Panc1 (cell line): Measurements from ENCODE around the gene STK4.

Experiments used
- POLR2AphosphoS5 ChIP-seq: IDR thresholded peaks from 2 replicates; pipeline ENCODE4 v1.6.1; 2012; ENCODE audit warnings: mild to moderate bottlenecking, low read depth, low read length, moderate library complexity
- TF ChIP-seq, protein P1 (sequence below): fragments of 450-650 bp; IDR thresholded peaks from 2 replicates; pipeline ENCODE4 v1.5.1; 2017; ENCODE audit warnings: mild to moderate bottlenecking

DNA sequence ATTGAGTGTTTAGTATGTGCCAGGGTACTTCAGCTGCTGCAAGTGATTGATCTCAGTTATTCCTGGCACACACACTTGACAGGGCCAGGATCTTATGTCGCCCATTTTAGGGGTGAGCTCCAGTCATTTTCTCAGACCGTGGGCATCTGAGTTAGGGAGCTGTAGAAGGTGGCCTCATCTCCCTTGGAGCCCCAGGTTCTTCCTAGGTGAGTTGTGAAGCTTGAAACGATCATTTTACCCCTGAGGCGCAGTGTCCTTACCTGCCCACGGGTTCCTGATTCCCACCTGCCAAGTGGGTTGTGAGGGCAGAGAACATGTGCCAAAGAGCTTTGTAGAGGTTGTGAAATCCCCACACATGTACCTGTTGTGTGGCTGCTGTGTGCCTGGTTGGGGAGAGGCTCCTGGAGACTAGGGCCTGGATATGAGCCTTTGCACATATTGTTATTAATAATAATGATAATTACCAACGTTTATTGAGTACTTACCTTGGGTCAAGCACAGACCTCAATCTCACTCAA lies 135.1 kb downstream of the STK4 start:
- TF ChIP-seq, protein P1, sequence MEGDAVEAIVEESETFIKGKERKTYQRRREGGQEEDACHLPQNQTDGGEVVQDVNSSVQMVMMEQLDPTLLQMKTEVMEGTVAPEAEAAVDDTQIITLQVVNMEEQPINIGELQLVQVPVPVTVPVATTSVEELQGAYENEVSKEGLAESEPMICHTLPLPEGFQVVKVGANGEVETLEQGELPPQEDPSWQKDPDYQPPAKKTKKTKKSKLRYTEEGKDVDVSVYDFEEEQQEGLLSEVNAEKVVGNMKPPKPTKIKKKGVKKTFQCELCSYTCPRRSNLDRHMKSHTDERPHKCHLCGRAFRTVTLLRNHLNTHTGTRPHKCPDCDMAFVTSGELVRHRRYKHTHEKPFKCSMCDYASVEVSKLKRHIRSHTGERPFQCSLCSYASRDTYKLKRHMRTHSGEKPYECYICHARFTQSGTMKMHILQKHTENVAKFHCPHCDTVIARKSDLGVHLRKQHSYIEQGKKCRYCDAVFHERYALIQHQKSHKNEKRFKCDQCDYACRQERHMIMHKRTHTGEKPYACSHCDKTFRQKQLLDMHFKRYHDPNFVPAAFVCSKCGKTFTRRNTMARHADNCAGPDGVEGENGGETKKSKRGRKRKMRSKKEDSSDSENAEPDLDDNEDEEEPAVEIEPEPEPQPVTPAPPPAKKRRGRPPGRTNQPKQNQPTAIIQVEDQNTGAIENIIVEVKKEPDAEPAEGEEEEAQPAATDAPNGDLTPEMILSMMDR = no peak
- no peak for TF ChIP-seq POLR2AphosphoS5
